ENCODE measurements around the gene SHPK. TPM values are rescaled to one million over a fixed set of nuclear protein-coding genes. Genes with fewer than 3 reads are reported as not detected.

Gene SHPK
- total and polyA plus RNA-seq, 9 of the 15 experiments (the other 6 are each of a cell fraction or from before 2014, with no cell fraction given) = 2.5 to 16.3 (median 11.8) TPM

- TF ChIP-seq SOX6 (IDR thresholded peaks at IDR 0.05) (no peak; the same call in 1 of the 2 replicates), TAF1 (IDR thresholded peaks at IDR 0.05; ENCODE audit: control insufficient read depth, extremely low read depth, insufficient read depth, low read length, severe bottlenecking) (peak; percentile 94), KLF16 (IDR thresholded peaks at IDR 0.05) (no peak), SMARCB1 (IDR thresholded peaks at IDR 0.05; ENCODE audit: insufficient read length, low read depth) (no peak), KDM5B (IDR thresholded peaks at IDR 0.05; ENCODE audit: insufficient replicate concordance, low read depth, low read length) (peak; percentile 77), CCNT2 (IDR thresholded peaks at IDR 0.05; ENCODE audit: borderline replicate concordance, extremely low read depth, insufficient read length, low read depth, low read length) (peak; percentile 30), MCM7 (IDR thresholded peaks at IDR 0.05) (no peak), ZNF436 (CRISPR knock-in tag; IDR thresholded peaks at IDR 0.05) (no peak), ZBTB17 (CRISPR knock-in tag; IDR thresholded peaks at IDR 0.05) (no peak), CTBP1 (IDR thresholded peaks at IDR 0.05; ENCODE audit: borderline replicate concordance) (peak; percentile 78), E4F1 (CRISPR knock-in tag; IDR thresholded peaks at IDR 0.05; ENCODE audit: borderline replicate concordance) (no peak), ETS1 (conservative IDR thresholded peaks at IDR 0.05; ENCODE audit: control insufficient read depth, low read depth, low read length) (no peak), PRPF4 (IDR thresholded peaks at IDR 0.05; ENCODE audit: insufficient read depth, low read depth, low read length, poor library complexity, severe bottlenecking) (no peak), ZNF212 (CRISPR knock-in tag; IDR thresholded peaks at IDR 0.05) (no peak), MAFK (IDR thresholded peaks at IDR 0.05; ENCODE audit: low read length) (no peak), POU5F1 (IDR thresholded peaks at IDR 0.05; ENCODE audit: borderline replicate concordance, low read depth, low read length, partially characterized antibody) (peak; percentile 50), ZNF3 (CRISPR knock-in tag; IDR thresholded peaks at IDR 0.05) (no peak), SNRNP70 (optimal IDR thresholded peaks at IDR 0.05; ENCODE audit: low read depth, low read length) (no peak), SMAD4 (CRISPR knock-in tag; conservative IDR thresholded peaks at IDR 0.05) (peak; percentile 8; the same call in 1 of the 2 replicates), FOS (IDR thresholded peaks at IDR 0.05; ENCODE audit: extremely low read depth, insufficient read length) (peak; percentile 15), CHAMP1 (IDR thresholded peaks at IDR 0.05) (no peak), ZNF217 (CRISPR knock-in tag; IDR thresholded peaks at IDR 0.05) (no peak), ASH1L (IDR thresholded peaks at IDR 0.05; ENCODE audit: borderline replicate concordance, low read depth, partially characterized antibody) (no peak)
These were observed 32.4 kb upstream of the SHPK start, which contains the start of the genes EMC6 and TAX1BP3 (continued) for GRCh38 chr17:3668279-3669084.

Measured in K562 (cell line).